Cardiac muscle cell (in vitro differentiated cells and primary cell): Measurements from ENCODE around the gene ROR2. TPM values are rescaled to one million over a fixed set of nuclear protein-coding genes. Genes with fewer than 3 reads are reported as not detected.

ENCODE experiments used
- DNase-seq, 2 donors: peaks; one replicate each; pipeline versions ENCODE4 v3.0.0 to v3.0.0-alpha.2; 2010 to 2017; ENCODE audit warnings: low read depth in 1 of 2, low spot score in 1 of 2
- H3K27ac ChIP-seq: fragments of 200-600 bp; sonication (generic); 2 replicates; pipeline ENCODE4 v1.5.1; 2016
- H3K27me3 ChIP-seq: fragments of 200-600 bp; sonication (generic); 2 replicates; pipeline ENCODE4 v1.6.0; 2016; ENCODE audit warnings: control low read depth
- H3K36me3 ChIP-seq: fragments of 200-600 bp; sonication (generic); 2 replicates; pipeline ENCODE4 v1.5.1; 2016; ENCODE audit warnings: control low read depth
- H3K4me1 ChIP-seq: fragments of 200-600 bp; sonication (generic); 2 replicates; pipeline ENCODE4 v1.8.1; 2017; ENCODE audit warnings: low read depth, mild to moderate bottlenecking, mixed run types
- H3K4me3 ChIP-seq: fragments of 200-600 bp; sonication (generic); 2 replicates; pipeline ENCODE4 v1.5.1; 2016; ENCODE audit warnings: mild to moderate bottlenecking
- H3K9me3 ChIP-seq: fragments of 200-600 bp; sonication (generic); 2 replicates; pipeline ENCODE4 v1.5.1; 2017; ENCODE audit warnings: low read depth, mild to moderate bottlenecking, control low read depth
- polyA plus RNA-seq: library from polyadenylated mRNA; unstranded; fragments of >200 nt; fragmentation: Nextera tagmentation; extraction: Ambion mirVana; gene quantifications from 2 replicates; pipeline ENCODE4 v1.2.1, GENCODE V29; 2016
- total RNA-seq: library from RNA; depleted of rRNA; stranded (reverse); fragments of >200 nt; gene quantifications from 2 replicates; pipeline ENCODE4 v1.2.3, GENCODE V29; 2016
- TF ChIP-seq, protein P1 (sequence below): IDR thresholded peaks from 2 replicates; pipeline ENCODE4 v1.5.1; 2012; ENCODE audit warnings: low read depth, mild to moderate bottlenecking, low read length

Gene ROR2
- total and polyA plus RNA-seq, 2 experiments from 2014 or later, result 21.5 to 38.6 TPM

DNA sequence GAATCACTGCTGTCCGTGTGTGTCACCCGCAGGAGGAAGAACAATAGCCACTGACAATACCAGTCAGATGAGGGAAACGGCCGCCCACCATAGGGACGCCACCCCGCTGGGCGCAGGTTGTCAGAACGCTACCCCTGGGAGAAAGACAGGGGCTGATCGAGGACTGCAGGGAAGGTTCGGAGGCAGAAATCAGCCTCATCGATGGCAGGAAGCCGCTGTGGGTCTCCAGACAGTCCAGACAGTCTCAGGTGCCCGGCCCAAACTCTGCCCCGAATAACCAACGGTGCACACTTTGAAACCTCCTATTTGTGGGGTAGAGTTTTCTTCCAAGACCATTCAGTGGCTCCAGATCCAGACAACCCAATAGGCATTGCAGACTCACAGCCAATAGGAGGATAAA lies 181.5 kb downstream of the ROR2 start:
- H3K36me3 ChIP-seq, result no peaks in the 10 kb centered on the region
- H3K27me3 ChIP-seq, result no peaks in the 10 kb centered on the region
- no peaks in the 10 kb centered on the region for H3K9me3 ChIP-seq
- DNase-seq, result no peak
- no peak overlapping the region for H3K4me3 ChIP-seq
- TF ChIP-seq, protein P1, sequence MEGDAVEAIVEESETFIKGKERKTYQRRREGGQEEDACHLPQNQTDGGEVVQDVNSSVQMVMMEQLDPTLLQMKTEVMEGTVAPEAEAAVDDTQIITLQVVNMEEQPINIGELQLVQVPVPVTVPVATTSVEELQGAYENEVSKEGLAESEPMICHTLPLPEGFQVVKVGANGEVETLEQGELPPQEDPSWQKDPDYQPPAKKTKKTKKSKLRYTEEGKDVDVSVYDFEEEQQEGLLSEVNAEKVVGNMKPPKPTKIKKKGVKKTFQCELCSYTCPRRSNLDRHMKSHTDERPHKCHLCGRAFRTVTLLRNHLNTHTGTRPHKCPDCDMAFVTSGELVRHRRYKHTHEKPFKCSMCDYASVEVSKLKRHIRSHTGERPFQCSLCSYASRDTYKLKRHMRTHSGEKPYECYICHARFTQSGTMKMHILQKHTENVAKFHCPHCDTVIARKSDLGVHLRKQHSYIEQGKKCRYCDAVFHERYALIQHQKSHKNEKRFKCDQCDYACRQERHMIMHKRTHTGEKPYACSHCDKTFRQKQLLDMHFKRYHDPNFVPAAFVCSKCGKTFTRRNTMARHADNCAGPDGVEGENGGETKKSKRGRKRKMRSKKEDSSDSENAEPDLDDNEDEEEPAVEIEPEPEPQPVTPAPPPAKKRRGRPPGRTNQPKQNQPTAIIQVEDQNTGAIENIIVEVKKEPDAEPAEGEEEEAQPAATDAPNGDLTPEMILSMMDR, result no peak
- H3K4me1 ChIP-seq, result peaks cover 16% of the 10 kb centered on the region
- H3K27ac ChIP-seq, result no peak overlapping the region

- no peak overlapping the region for H3K4me3 ChIP-seq
- no peak for DNase-seq
- H3K4me1 ChIP-seq, result peaks cover 13% of the 10 kb centered on the region
- no peaks in the 10 kb centered on the region for H3K36me3 ChIP-seq
- H3K27me3 ChIP-seq, result no peaks in the 10 kb centered on the region
- H3K9me3 ChIP-seq, result no peaks in the 10 kb centered on the region
- TF ChIP-seq, protein P1, result no peak
- H3K27ac ChIP-seq, result no peak overlapping the region
These were observed 183.5 kb downstream of the ROR2 start for GRCh38 chr9:91766315-91767069.

DNA sequence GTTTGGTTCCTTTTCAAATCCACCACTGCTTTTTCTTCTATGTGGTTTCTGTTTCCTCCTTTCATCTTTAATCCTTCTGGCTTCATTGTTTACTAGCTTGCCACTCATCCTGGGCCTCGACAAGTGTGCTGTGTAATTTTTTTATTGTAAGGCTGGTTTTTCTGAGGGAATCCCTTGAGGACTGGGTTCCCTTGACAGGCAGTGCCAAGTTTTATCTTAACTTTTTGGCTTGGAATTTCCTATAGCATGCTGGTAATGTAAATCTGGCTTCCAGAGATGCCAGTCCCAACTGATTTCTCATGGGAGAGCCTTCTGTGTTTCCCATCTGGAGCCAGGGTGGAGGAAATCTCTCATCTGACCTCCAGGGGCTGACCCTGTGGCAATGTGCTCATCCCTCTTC lies 184.7 kb downstream of the ROR2 start:
- Histone ChIP-seq H3K27me3 (no peaks in the 10 kb centered on the region), H3K4me1 (peaks cover 3% of the 10 kb centered on the region), H3K36me3 (no peaks in the 10 kb centered on the region), H3K27ac (no peak overlapping the region), H3K4me3 (no peak overlapping the region), H3K9me3 (no peaks in the 10 kb centered on the region)
- DNase-seq, result no peak
- TF ChIP-seq, protein P1, result no peak

GRCh38 chr9:91764661-91765060 lies 185.4 kb downstream of the ROR2 start:
- H3K36me3 ChIP-seq, result no peaks in the 10 kb centered on the region

DNA sequence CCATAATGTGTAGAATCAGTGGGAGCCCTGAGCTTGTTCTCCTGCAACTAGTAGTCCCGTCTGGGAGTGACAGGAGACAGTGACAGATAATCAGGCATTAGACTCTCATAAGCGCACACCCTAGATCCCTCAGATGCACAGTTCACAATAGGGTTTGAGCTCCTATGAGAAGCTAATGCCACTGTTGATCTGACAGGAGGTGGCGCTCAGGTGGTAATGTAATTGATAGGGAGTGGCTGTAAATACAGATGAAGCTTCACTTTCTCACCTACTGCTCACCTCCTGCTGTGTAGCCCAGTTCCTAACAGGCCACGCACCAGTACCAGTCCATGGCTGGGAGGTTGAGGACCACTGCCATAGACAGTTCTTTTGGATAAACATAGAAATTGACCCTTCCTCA lies 188.7 kb downstream of the ROR2 start:
- Histone ChIP-seq H3K4me3 (no peak overlapping the region), H3K27ac (no peak overlapping the region), H3K4me1 (peaks cover 5% of the 10 kb centered on the region), H3K27me3 (no peaks in the 10 kb centered on the region), H3K9me3 (no peaks in the 10 kb centered on the region), H3K36me3 (no peaks in the 10 kb centered on the region)
- TF ChIP-seq, protein P1, result no peak
- no peak for DNase-seq

More at GRCh38 chr9:91764661-91765060, 185.4 kb downstream of the ROR2 start:
- Histone ChIP-seq H3K9me3 (no peaks in the 10 kb centered on the region), H3K27me3 (no peaks in the 10 kb centered on the region), H3K27ac (no peak overlapping the region), H3K4me1 (no peaks in the 10 kb centered on the region), H3K4me3 (no peak overlapping the region)
- TF ChIP-seq, protein P1, result no peak
- DNase-seq, result no peak
